CD4-positive, alpha-beta T cell treated with Interleukin-6 for 4 hours (primary cell): ENCODE results near the gene TNN.
"Not testable (repeated sequence)": the region's sequence is repeated elsewhere in the genome, so short reads cannot be mapped to it uniquely, and the experiment has no call there.

Source experiments
- DNase-seq: peaks from one replicate; pipeline ENCODE4 v3.0.0-alpha.2; 2020; ENCODE audit warnings: mixed read lengths

The TNN gene

DNA sequence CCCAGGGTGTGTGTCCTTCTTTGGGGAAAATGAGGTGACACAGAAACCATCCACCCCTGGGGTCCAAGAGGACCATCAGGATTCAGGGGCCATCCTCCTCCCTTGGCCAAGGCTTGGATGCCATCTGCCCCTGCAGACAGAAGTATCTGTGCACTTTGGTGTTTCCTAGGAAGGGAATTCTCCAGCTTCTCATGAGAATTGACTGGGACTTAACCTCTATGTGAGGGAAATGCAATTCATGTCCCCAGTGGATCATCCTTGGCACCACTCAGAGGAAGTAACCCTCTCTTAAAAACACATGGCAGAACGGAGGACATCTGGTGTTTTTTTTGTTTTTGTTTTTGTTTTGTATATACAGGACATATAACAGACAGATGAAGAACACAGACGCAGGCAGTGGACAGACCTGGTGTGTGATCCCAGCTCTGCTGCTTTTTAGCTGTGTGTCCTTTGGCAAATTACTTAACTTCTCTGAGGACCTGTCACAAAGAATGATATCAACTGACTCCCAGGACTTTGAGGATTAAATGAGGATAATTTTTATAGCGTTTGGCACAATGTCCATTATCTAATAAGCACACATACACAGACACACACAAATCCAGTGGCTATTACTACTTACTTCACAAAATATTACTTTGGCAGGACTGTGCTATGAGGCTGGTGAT lies 3.8 kb downstream of the TNN start:
- no peak for DNase-seq

DNA sequence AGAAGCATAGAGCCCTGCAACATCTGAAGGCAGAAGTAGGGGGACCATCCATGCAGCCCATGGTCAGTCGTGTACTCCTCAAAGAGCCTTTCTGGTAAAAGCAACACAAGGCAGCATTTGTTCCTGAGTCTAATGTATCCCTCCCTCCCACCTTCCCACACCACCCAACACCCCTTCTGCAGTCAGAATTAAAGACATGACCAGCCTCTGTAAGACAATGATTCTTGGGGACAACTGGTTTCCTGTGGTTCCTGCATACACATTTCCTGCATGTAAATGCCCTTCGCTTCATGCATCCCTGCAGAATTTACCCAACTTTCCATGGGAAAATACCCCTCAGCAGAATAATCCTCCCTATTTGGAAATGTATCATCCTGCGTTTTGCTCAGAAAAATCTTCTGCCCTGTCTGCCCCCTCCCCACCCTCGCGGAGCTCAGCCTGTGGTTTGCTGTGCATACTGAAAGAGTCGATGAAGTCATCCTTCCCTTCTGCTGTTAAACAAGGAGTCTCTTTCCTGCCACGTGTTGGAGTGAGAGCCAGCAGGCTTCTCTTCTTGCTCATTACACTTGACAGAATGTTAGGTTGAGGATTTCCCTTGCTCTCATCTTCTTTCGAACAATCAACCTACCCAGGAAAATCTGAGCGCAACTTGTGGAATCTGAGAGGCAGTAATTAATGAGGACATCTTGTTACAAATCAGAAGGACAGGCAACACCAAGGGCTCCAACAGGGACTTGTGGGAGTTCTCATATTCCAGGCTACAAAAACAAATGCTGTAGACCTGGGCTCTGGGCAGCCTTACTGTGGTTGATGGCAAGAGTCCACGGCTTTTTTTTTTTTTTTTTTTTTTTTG lies 4.7 kb downstream of the TNN start:
- no peak for DNase-seq

DNA sequence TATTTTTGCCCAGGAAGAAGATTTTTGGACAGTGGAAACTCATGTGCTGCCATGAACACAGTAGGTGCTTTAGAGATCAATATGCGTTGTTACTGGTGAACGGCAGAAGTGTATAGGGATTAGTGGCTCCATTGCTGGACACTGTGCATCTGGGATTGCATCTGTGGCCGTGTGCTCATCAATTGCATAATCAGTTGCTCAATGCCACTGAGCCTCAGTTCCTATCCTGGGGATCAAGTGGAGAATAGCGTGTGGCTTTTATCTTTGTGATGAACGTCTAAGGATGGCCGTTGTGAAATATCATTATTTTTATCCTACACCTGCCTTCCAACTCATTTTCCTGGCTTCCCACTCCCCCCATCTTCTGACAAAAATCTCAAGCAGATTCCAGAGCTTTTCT lies 5.4 kb downstream of the TNN start:
- DNase-seq: no peak

DNA sequence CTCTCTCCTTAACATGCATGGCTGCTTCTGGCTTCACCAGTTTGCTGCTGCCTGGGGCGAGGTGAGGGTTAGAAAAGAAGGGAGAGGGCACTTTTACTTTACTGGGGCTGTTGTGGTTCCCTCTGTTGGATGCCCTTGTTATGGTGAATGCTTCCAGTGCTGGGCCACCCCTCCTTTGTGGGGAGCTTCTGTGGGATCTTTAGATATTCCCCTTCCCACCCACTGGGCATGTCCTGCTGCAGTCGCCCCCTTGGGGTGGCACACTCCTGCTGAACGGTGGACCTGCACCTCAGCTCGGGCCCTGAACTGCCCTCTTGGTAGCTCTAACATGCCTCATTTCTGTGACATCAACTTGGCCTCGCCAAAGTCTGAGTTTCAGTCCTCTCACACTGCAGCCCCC lies 6.0 kb downstream of the TNN start:
- no peak for DNase-seq

DNA sequence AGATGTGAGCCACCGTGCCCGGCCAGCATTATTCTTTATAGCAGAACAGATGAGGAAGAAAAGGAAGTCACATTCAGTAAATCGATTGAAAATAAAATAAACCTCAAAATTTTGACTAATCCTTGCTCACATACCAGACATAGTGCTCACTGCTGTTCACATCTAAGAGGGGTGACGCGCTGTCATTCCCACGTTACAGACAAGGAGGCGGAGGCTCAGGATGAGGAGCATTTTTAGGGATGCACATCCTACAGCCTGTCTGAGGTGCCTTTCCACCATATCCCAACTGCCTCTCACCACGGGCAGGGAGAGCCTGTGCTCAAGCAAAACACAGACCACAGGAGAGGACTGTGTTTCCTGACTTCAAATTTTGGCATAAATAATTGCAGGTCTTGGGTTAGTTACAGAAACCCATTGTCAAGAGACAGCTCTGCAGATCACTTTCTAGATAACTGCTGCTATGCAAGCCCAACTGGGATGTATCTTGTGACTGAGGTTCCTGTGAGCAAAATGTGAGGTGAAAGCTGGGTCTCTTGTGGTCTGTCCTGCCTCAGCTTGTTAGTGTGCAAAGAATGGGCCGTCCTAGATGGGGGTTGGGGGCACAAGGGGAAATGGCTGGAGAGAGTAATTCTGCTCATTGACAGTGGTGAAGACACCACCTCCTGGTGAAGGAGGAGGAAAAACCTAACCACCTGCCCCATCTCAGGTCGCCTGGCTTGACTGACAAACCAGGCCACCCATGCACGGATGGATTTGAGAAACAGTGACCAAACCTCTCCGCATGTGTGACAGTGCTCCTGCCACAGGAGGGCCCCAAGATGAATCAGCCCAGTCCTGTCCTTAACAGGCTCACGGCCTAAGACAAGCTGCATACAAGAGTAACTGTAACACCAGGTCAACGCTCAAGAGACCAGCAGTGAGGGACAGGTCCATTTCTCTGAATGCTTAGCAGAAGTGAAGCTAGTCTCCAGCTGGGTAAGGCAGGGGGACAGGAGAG lies 8.2 kb downstream of the TNN start:
- DNase-seq: no peak

DNA sequence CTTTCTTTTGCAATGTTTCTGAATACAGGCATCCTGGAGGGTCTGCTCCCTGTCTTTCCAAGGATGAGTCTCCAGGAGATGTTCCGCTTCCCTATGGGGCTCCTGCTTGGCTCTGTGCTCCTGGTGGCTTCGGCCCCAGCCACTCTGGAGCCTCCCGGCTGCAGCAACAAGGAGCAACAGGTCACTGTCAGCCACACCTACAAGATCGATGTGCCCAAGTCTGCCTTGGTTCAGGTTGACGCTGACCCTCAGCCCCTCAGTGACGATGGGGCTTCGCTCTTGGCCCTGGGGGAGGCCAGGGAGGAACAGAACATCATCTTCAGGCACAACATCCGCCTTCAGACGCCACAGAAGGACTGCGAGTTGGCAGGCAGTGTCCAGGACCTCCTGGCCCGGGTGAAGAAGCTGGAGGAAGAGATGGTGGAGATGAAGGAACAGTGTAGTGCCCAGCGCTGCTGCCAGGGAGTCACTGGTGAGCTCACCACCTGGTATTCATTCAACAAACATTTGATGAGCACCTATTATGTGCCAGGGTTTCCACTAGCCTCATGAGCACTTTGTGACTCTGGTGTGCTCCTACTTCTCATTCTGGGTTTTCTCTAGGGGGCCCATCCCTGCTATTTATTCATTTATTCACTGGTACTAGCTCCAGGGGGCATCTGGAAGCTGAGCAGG lies 9.9 kb downstream of the TNN start:
- DNase-seq: no peak

DNA sequence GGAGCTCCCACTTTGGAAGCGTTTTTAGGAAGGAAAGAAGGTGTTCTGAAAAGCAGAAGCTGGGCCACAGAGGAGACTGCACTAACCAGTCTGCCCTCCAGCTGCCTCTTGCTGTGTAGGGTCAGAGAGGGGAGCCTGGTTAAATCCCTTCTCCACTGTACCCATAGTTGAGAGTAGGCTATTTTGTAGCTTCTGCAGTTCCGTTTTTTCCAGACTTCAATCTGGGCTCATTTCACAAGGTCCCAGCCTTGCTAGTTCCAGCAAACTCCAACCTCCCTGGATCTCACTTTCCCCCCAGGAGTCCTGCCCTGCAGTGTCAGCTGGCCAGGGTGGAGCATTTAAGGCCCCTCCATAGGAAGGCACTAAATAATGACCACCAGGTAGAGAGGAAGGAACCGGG lies 11.0 kb downstream of the TNN start:
- no peak for DNase-seq

DNA sequence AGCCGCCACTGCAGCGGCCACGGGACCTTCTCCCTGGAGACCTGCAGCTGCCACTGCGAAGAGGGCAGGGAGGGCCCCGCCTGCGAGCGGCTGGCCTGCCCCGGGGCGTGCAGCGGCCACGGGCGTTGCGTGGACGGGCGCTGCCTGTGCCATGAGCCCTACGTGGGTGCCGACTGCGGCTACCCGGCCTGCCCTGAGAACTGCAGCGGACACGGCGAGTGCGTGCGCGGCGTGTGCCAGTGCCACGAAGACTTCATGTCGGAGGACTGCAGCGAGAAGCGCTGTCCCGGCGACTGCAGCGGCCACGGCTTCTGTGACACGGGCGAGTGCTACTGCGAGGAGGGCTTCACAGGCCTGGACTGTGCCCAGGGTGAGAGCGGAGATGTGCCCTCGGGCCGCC lies 11.7 kb downstream of the TNN start:
- DNase-seq: no peak

DNA sequence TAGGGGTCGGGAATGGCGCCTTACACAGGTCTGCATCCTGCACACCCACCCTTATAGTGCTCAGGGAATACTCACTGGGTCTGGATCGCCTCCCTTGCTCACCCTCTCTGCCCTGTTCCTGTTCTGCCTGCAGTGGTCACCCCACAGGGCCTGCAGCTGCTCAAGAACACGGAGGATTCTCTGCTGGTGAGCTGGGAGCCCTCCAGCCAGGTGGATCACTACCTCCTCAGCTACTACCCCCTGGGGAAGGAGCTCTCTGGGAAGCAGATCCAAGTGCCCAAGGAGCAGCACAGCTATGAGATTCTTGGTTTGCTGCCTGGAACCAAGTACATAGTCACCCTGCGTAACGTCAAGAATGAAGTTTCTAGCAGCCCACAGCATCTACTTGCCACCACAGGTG lies 12.4 kb downstream of the TNN start:
- DNase-seq: no peak

DNA sequence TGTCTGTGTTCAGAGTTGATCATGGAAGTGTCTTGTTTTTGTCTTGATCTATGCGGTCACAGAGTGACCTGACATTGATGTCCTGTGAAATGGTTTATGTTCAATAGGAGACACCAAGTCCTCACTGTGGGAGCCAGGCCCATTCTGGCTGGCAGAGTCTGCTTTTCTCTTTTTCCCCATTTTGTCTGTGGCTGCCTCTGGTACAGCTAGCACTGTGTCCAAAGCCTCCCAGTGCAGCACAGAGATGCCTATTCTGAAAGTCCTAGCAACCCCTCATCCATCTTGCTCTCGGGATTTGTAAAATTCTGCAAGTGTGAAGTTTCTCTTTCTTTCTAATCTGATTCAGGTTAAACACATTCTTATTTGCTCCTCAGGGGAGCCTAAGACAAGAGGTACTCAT lies 14.3 kb downstream of the TNN start:
- DNase-seq: no peak

DNA sequence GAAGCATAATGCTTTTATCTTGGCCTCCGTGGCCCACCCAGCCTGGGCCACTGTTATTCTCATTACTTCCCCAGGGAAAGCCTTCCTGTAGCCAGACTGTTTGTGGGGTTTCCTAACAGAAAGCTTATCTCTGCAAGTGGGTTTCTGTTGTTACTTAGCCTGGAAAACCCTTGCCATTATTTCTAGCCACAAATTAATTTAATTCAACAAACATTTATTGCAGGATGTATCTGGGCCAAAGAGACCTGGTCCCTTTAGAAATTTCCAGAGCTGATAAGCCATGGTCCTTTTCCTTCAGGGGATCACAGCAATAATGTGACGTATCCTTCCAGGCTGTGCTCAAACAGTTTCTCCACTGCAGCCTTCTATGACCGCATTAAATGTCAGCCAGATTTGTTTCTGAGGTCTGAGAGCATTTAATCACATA lies 20.9 kb downstream of the TNN start:
- no peak for DNase-seq

DNA sequence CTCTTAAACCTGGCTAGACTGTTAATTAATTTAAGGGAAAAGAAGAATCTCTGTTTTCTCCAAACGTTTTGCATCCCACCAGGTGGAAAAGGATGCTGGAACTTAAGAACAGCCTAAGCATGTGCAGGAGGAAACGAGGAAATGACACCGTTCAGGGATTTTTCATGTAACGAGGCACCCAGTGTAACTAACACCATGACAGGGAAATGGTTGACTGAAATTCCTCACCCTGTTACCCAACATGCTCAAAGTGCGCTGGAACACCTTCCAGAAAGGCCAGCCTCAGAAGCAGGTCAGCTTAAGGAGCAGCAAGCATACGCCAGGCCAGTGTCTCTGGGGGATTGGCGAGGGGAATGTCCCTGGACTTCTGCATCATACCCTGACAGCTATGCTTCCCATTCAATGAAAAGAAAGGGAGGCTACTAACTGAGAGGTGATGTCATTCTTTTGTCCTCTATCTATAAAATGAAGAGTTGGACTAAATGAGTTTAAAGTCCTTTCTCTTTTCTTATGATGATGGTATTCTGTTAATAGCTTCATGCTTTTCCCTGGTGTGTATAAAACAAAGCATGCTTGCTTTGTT lies 21.6 kb downstream of the TNN start:
- DNase-seq: no peak

DNA sequence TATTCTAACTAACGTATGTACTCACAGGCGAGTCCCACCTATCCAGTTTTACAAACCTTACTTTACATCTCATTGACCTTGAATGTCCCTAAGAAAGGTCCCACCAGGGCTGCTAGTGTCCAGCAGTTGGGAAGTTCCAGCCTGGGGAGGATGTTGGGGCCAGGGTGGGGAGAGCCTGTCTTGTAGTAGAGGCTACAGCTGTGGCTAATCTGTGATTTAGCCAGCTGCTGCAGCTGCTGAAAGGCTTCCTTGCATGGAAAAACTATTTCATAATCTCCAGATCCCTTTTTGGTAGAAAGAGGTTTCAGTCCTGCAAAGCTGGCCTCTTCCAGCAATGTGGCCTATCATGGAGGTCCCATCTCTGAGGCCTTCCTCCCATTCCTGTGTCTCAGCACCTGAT lies 23.1 kb downstream of the TNN start:
- DNase-seq: no peak

DNA sequence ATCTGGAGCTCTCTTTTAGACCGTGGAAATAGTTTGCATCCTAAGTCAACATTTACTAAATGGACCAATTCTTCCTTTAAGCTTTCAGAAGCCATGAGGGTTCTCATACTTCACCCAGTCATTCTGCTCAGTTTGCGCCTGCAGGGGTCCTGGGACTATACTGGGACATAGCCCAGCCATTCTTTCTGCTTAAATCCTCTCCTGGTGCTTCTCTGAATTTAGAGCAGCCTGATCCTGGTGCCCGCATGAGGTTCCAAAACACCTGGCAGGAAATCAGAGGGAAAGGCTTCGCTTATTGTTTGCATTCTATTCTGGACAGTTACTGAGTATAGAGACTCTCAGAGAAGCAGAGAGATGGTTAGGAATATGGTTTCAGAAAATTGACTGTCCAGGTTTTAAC lies 27.0 kb downstream of the TNN start:
- DNase-seq: no peak

DNA sequence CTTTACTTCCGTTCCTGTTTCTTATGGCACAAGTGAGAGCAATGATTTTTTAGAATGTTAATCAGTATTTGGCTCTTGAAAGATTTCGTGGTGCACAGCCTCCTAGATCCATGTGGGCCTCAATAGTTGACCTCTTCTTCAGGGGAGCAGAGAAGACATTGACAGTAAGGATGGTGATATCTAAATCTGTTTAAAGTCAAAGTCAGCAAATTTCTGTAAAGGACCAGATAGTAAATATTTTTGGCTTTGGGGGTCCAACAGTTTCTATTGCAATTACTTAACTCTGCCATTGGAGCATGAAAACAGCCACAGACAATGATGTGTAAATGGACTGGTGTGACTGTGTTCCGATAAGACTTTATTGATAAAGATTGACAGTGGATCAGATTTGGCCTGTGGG lies 27.4 kb downstream of the TNN start:
- DNase-seq: no peak

DNA sequence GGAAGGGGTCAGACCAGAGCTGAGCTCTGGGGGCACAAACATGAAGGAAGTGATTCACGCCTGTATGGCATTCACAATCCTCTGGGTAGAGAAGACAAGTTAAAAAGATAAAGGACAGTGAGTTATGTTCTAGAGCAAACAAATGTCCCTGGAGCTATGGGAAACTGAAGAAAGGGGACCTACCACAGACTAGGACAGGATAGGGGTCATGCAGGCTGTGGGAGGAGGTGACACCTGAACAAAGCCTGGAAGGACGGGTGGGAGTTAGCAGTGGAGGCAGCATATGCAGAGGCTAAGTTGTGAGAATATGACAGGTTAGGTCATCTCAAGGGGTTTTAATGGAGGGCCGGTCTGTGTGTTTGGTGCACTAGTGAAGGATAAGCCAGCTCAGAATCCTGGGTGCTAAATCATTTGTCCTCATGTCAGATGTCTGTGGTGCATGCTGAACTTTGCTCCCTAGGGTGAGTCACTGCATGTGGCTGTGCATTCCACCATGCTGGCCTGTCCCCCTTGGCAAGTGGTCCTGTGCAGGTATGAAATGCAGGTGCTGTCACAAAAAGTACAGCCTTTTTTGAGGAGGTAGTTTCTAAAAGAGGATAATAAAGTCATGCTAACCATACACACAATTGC lies 28.5 kb downstream of the TNN start:
- DNase-seq: no peak

DNA sequence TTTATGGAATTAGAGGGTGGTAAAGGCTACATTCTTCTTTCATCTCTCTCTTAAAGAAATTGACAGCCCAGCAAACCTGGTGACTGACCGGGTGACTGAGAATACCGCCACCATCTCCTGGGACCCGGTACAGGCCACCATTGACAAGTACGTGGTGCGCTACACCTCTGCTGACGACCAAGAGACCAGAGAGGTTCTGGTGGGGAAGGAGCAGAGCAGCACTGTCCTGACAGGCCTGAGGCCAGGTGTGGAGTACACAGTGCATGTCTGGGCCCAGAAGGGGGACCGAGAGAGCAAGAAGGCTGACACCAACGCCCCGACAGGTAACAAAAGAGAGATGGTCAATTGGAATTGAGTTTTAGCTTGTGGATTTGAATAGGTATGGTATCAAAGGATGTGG lies 29.7 kb downstream of the TNN start:
- DNase-seq: no peak

DNA sequence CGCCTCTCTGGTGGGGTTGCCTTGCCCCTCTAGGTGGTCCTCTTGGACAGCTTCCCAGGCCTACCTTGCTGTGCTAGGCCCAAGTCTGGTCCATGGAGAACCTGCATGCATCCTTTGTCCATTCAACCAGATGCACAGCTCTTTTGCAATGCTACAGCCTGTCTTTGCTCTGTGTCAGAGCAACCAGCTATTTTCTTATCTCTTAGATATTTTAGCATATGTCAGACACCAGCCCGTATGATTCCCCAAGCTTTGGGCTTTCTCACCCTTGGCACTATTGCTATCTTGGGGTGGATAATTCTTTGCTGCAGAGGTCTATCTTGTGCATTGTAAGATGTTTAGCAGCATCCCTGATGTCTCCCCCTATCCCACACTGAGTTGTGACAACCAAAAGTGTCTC lies 32.3 kb downstream of the TNN start:
- DNase-seq: no peak

DNA sequence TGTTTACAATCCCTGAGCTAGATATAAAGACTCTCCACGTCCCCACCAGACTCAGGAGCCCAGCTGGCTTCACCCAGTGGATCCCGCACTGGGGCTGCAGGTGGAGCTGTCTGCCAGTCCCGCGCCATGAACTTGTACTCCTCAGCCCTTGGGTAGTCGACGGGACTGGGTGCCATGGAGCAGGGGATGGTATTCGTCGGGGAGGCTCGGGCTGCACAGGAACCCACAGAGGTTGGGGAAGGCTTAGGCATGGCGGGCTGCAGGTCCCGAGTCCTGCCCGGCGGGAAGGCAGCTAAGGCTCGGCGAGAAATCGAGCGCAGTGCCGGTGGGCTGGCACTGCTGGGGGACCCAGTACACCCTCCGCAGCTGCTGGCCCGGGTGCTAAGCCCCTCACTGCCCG lies 34.5 kb downstream of the TNN start:
- DNase-seq: not testable (repeated sequence)

DNA sequence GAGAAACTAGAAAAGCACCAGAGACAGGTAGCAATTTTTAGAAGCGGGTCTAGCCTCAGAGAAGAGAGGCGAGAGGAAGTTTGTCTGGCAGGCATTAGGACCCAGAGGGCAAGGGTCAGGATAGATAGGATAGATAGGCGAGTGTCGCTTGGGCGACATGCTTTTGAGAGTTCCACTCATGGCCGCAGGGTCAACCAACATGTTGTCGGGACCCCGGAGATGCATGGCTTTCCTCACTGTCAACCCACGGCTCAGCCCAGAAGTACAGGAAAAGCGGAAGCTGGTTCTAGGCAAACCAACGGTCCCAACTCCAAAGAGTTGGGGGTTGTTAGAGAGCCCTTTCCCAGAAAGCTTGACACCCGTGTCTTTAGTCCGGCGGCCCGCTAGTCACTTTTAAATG lies 38.9 kb downstream of the TNN start:
- not testable (repeated sequence) for DNase-seq

DNA sequence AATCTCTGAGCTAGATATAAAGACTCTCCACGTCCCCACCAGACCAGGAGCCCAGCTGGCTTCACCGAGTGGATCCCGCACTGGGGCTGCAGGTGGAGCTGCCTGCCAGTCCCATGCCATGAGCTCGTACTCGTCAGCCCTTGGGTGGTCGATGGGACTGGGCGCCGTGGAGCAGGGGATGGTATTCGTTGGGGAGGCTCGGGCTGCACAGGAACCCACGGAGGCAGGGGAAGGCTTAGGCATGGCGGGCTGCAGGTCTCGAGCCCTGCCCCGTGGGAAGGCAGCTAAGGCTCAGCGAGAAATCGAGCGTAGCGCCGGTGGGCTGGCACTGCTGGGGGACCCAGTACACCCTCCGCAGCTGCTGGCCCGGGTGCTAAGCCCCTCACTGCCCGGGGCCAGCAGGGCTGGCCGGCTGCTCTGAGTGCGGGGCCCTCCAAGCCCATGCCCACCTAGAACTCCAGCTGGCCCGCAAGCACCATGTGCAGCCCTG lies 40.7 kb downstream of the TNN start:
- not testable (repeated sequence) for DNase-seq

DNA sequence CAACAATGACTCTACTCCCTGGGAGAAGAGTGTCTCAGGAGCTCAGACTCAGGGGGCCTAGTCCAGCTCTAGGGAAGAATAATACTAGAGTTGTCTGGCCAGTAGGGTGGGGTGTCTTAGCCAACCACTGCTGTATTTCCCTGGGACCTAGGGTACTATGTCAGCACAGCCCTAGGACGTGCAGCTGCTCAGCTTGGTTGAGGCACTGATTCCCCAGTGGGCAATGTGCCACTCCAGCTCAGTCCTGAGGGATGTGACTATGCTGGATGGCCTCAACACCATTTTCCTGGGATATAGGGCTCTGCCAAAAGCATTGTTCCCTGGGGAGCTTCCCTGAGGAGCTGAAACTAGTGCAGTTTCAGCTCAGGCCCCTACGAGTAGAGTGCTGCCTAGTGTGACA lies 47.4 kb downstream of the TNN start:
- no peak for DNase-seq
